Duodenal mucosa (tissue), 2 donors: ENCODE data around the gene ITIH3.

ENCODE experiments used
- H3K27ac ChIP-seq: one replicate; pipeline ENCODE4 v1.7.0; 2013; ENCODE audit warnings: low read depth, low read length
- H3K27me3 ChIP-seq, 2 donors: one replicate each; pipeline ENCODE4 v1.7.0; 2013; ENCODE audit warnings: low read length in 2 of 2, control low read depth in 1 of 2; ENCODE audit not compliant: insufficient read depth in 2 of 2, control insufficient read depth in 1 of 2
- H3K36me3 ChIP-seq, 2 donors: one replicate each; pipeline ENCODE4 v1.7.0; 2013; ENCODE audit warnings: low read length in 2 of 2, control low read depth in 1 of 2; ENCODE audit not compliant: insufficient read depth in 2 of 2, control insufficient read depth in 1 of 2
- H3K4me1 ChIP-seq, 2 donors: one replicate each; pipeline ENCODE4 v1.7.0; 2013; ENCODE audit warnings: low read length in 2 of 2, control low read depth in 1 of 2; ENCODE audit not compliant: insufficient read depth in 2 of 2, control insufficient read depth in 1 of 2
- H3K4me3 ChIP-seq, 2 donors: one replicate each; pipeline ENCODE4 v1.7.0; 2013; ENCODE audit warnings: low read length in 2 of 2, low read depth in 1 of 2
- H3K9ac ChIP-seq, 2 donors: one replicate each; pipeline ENCODE4 v1.7.0; 2013; ENCODE audit warnings: low read length in 2 of 2, low read depth in 1 of 2
- H3K9me3 ChIP-seq, 2 donors: one replicate each; pipeline ENCODE4 v1.7.0; 2013; ENCODE audit warnings: low read length in 2 of 2, control low read depth in 1 of 2; ENCODE audit not compliant: control insufficient read depth in 1 of 2

Gene ITIH3

DNA sequence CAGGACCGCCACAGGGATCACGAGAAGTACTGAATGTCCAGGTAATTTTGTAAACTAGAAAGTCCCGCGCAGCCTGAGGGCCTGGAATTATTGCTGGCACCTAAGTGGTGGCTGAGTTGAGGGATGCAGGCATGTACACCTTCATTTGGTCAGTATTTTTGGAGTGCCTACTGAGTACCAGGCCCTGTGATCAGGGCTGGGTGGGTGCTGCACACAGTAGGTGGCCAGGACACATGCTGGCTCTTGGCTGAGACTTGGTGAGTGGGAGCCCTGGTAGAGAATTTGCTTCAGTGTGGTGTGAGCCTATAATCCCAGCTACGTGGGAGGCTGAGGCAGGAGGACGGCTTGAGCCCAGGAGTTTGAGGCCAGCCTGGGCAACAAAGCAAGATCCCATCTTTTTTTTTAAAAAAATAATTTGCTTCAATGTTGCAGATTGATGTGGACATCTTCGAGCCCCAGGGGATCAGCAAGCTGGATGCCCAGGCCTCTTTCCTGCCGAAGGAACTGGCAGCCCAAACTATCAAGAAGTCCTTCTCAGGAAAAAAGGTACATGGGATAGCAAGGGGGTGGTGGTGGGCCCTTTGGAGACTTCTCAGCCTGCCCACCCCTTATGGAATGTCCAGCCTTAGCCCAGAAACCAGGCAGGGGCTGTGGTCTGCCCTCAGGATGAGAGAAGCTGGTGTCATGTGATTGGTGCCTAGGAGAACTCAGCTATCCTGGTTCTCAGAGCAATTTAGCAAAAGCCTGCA lies 14.6 kb upstream of the ITIH3 start:
- H3K36me3 ChIP-seq = no peaks in the 10 kb centered on the region
- H3K4me3 ChIP-seq = no peak overlapping the region
- no peaks in the 10 kb centered on the region for H3K27me3 ChIP-seq
- peaks cover 0 to 9% of the 10 kb centered on the region in 2 donors for H3K4me1 ChIP-seq
- no peaks in the 10 kb centered on the region for H3K9me3 ChIP-seq
- no peak overlapping the region for H3K9ac ChIP-seq
- no peak overlapping the region for H3K27ac ChIP-seq

DNA sequence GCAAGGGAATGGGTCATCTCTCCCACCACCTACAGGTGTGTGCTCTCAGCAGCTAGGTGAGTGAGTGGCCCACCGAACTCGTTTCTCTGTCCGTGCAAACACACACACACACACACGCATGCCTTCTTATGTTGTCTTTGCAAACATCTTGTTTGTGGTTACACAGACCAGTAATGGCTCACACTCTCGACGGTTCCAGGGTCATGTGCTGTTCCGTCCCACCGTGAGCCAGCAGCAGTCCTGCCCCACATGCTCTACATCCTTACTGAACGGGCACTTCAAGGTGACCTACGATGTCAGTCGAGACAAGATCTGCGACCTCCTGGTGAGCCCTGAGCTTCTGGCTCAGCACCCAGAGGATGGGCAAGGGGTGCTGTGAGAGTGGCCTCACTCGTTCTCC lies 12.9 kb upstream of the ITIH3 start:
- H3K9me3 ChIP-seq = no peaks in the 10 kb centered on the region
- H3K9ac ChIP-seq = no peak overlapping the region
- H3K27me3 ChIP-seq = no peaks in the 10 kb centered on the region
- H3K4me1 ChIP-seq = no peaks in the 10 kb centered on the region
- H3K36me3 ChIP-seq = no peaks in the 10 kb centered on the region
- no peak overlapping the region for H3K27ac ChIP-seq
- no peak overlapping the region for H3K4me3 ChIP-seq

DNA sequence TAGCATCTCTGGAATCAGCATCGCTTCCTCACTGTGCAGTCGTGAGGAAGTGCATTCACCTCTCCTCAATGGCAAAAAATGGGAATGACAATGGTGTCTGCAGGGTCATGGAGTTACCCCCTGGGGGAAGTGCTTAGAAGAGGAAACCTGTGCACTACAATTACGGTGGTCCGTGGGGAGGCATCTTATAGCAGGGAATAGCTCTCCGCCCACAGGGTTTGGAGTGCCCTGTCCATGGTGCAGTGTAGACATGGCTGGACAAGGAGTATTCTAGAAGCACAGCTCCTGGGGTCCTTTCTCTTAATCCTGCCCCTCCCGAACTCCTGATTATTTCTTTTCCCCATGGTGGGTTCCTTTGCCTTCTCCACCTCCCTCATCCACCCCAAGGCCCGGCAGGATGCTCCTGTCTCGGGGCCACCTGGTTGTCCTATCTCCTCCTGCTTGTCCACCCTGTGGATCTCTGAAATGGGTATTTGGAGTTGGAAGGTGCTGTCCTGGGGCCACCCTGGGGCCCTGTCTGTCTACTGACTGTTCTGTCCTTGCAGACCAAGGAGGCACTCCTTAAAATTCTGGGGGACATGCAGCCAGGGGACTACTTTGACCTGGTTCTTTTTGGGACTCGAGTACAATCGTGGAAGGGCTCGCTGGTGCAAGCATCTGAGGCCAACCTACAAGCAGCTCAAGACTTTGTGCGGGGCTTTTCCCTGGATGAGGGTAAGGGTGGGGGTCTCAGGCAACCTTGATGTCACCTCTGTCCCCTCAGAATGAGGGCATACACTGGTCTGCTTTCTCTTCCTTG lies 12.0 kb upstream of the ITIH3 start:
- Histone ChIP-seq H3K4me1 (no peaks in the 10 kb centered on the region), H3K9ac (no peak overlapping the region), H3K27ac (no peak overlapping the region), H3K9me3 (no peaks in the 10 kb centered on the region), H3K36me3 (no peaks in the 10 kb centered on the region), H3K27me3 (no peaks in the 10 kb centered on the region), H3K4me3 (no peak overlapping the region)

DNA sequence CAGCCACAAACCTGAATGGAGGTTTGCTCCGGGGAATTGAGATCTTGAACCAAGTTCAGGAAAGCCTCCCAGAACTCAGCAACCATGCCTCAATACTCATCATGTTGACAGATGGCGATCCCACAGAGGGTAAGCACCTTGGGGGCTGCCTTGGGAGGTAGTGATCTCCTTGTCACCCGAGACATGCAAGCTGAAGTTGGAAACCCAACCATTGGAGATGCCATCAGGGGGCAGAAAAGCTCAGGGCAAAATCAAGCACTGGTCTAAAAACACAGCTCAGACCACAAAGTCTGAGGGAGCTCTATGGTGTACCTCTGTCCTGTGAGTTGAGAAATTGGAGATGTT lies 11.4 kb upstream of the ITIH3 start:
- H3K4me1 ChIP-seq = no peaks in the 10 kb centered on the region
- H3K27ac ChIP-seq = no peak overlapping the region
- no peak overlapping the region for H3K4me3 ChIP-seq
- H3K9me3 ChIP-seq = no peaks in the 10 kb centered on the region
- H3K36me3 ChIP-seq = no peaks in the 10 kb centered on the region
- H3K27me3 ChIP-seq = no peaks in the 10 kb centered on the region
- H3K9ac ChIP-seq = no peak overlapping the region

DNA sequence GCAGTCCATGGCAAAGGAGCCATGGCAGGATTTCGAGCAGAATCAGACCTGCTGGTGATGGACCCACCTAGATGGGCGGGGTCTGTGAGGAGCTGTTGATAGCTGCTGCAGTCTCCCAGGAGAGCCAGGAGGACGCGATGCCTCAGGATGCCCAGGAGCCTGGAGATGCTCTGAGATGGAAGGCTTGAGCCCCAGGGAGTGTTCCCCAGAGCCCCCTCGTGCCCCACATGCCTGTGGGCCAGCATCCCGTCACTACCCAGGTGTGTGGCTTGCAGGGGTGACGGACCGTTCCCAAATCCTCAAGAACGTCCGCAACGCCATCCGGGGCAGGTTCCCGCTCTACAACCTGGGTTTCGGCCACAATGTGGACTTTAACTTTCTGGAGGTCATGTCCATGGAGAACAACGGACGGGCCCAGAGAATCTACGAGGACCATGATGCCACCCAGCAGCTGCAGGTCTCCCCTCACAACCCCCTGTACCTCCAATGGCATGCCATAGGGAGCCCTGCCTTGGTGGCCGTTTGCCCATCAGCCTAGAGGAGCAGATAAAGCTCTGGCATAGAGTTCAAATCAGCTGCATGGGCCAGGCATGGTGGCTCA lies 10.5 kb upstream of the ITIH3 start:
- Histone ChIP-seq H3K9me3 (no peaks in the 10 kb centered on the region), H3K4me3 (no peak overlapping the region), H3K27ac (no peak overlapping the region), H3K27me3 (no peaks in the 10 kb centered on the region), H3K36me3 (no peaks in the 10 kb centered on the region), H3K4me1 (no peaks in the 10 kb centered on the region), H3K9ac (no peak overlapping the region)

DNA sequence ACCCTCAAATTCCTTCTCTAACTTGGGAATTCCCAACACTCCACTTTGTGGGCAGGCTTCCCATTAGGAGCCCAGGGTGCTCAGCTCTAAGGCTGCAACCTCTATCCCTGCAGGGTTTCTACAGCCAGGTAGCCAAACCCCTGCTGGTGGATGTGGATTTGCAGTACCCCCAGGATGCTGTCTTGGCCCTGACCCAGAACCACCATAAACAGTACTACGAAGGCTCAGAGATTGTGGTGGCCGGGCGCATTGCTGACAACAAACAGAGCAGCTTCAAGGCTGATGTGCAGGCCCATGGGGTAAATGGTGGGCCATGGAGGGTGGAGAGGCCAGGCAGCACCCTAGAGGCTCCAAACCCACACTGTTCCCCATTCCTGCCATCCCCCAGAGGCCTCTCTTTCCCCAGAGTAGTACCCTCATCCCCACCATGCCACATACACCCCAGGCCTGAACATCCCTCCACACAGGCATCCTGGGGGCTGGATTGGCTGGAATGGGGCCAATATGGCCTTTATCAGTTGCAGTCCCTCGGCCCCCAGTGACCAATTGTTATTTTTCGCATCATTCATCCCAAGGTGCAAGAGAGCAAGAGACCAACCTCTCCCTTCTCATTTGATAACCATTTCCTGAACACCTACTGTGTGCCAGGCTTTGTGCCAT lies 9.5 kb upstream of the ITIH3 start:
- Histone ChIP-seq H3K9me3 (no peaks in the 10 kb centered on the region), H3K27ac (no peak overlapping the region), H3K4me3 (no peak overlapping the region), H3K4me1 (no peaks in the 10 kb centered on the region), H3K9ac (no peak overlapping the region), H3K27me3 (no peaks in the 10 kb centered on the region), H3K36me3 (no peaks in the 10 kb centered on the region)

DNA sequence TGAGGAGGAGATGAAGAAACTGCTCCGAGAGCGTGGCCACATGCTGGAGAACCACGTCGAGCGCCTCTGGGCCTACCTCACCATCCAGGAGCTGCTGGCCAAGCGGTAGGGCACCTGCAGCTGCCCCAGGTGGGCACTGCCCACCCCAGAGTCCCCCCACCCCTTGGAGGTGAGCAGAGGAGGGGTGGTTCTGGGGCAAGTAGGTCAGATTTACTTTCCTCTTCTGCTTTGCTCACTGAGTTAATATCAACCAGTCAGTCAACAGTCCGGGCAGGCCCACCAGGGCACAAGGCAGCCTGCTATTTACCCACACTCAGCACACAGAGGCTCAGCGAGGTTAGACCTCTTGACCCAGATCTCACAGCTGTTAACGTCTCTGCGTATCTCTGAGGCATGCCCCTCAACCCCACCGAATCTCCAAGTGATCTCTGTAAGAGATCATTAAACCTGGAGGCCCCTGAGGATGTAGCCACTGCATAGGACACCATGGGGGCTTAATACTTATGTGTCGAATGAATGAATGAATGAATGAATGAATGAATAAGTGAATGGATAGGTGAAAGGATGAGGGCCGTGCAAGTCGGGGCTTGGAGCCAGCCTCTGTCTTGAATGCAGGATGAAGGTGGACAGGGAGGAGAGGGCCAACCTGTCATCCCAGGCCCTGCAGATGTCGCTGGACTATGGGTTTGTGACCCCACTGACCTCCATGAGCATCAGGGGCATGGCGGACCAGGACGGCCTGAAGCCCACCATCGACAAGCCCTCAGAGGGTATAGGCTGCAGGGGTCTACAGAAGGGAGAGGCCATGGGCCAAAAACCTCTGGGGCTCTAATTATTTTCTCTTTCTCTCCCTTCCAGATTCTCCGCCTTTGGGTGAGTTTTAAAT lies 8.0 kb upstream of the ITIH3 start:
- H3K27me3 ChIP-seq = no peaks in the 10 kb centered on the region
- no peaks in the 10 kb centered on the region for H3K4me1 ChIP-seq
- no peaks in the 10 kb centered on the region for H3K36me3 ChIP-seq
- H3K9ac ChIP-seq = no peak overlapping the region
- H3K27ac ChIP-seq = no peak overlapping the region
- no peak overlapping the region for H3K4me3 ChIP-seq
- H3K9me3 ChIP-seq = no peaks in the 10 kb centered on the region

DNA sequence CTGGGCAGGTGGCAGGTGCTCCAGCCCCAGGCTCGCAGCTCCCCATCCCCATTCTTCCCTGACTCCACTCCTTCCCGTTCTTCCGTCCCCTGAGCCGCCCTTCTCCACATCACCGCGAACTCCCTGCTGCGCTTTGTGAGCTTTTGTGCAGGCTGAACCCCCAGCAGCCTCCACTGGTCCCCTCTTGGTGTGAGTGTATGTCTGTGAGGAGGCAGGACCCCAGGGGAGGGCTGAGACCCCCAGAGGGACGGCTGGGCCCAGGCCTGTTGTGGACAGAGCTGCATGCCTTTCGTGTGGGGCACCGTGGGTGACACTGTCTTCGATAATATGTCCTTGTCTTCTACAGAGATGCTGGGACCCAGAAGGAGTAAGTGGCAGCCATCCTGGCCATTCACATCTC lies 7.3 kb upstream of the ITIH3 start:
- Histone ChIP-seq H3K27me3 (no peaks in the 10 kb centered on the region), H3K36me3 (no peaks in the 10 kb centered on the region), H3K27ac (no peak overlapping the region), H3K9ac (no peak overlapping the region), H3K4me3 (no peak overlapping the region), H3K9me3 (no peaks in the 10 kb centered on the region), H3K4me1 (no peaks in the 10 kb centered on the region)

DNA sequence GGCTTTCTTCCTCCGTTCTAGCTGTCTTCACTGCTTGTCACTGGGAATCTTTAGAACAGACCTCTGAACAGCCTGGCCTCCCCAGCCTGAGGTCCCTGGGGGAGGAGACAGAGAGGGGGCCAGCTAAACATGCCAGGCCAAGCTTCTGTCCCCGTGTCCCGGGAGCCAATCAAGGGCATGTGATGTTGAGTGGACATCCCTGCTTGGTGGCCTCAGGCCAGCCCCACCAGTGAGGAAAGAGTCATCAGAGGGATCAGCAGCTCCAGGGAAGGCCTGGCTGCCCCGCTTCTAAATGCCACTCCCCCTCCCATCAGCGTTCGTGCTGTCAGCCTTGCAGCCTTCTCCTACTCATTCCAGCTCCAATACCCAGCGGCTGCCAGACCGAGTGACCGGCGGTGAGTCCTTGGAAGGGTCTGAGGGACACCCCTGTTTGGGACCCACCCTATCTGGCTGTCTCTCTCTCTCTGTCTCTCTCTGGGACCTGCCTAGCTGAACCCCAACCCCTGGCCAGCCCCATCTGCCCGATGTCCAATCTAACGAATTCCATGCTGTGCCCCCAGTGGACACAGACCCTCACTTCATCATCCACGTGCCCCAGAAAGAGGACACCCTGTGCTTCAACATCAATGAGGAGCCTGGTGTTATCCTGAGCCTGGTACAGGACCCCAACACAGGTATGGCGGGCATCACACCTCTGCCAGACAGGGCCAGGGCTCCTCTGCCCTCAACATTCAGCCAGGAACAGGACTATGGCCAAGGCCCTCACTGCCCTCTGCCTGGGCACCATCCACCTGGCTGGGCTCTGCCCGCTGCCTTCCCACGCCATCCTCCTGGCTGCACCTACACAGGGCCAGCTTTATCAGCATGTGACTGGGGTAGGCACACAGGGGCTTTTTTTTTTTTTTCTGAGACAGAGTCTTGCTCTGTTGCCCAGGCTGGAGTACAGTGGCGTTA lies 6.6 kb upstream of the ITIH3 start:
- Histone ChIP-seq H3K36me3 (no peaks in the 10 kb centered on the region), H3K9ac (no peak overlapping the region), H3K9me3 (no peaks in the 10 kb centered on the region), H3K4me3 (no peak overlapping the region), H3K27ac (no peak overlapping the region), H3K4me1 (no peaks in the 10 kb centered on the region), H3K27me3 (no peaks in the 10 kb centered on the region)
